ENCODE measurements around the gene ST6GALNAC6. TPM values are rescaled to one million over a fixed set of nuclear protein-coding genes. Genes with fewer than 3 reads are reported as not detected.
A peak's percentile ranks its signal among the peaks of the same experiment; 100 is the strongest.

Gene ST6GALNAC6
- total RNA-seq, 1 donor from 2014 or later: 31.1 TPM

GRCh38 chr9:127862075-127863011 lies 37.1 kb downstream of the ST6GALNAC6 start:
- Mint-ChIP-seq H3K9me3 (ENCODE audit: low read depth) (no peaks in the 10 kb centered on the region), H3K4me1 (ENCODE audit: low read depth) (peaks cover 14% of the 10 kb centered on the region), H3K4me3 (ENCODE audit: low read depth) (no peak overlapping the region), H3K27ac (no peak overlapping the region), H3K36me3 (ENCODE audit: insufficient read depth) (no peaks in the 10 kb centered on the region), H3K27me3 (no peaks in the 10 kb centered on the region)
- no peak for DNase-seq (ENCODE audit: low spot score, unreplicated experiment)
- no peak for TF ChIP-seq CTCF (IDR thresholded peaks at IDR 0.05; ENCODE audit: unreplicated experiment)

- Mint-ChIP-seq H3K4me1 (ENCODE audit: low read depth) (peaks cover 14% of the 10 kb centered on the region), H3K27me3 (peaks cover 3% of the 10 kb centered on the region), H3K9me3 (ENCODE audit: low read depth) (no peaks in the 10 kb centered on the region), H3K27ac (peak overlapping the region; percentile 57), H3K4me3 (ENCODE audit: low read depth) (no peak overlapping the region), H3K36me3 (ENCODE audit: insufficient read depth) (no peaks in the 10 kb centered on the region)
- no peak for DNase-seq (ENCODE audit: low spot score, unreplicated experiment)
- no peak for TF ChIP-seq CTCF (IDR thresholded peaks at IDR 0.05; ENCODE audit: unreplicated experiment)
Measured at GRCh38 chr9:127860779-127861178, 38.6 kb downstream of the ST6GALNAC6 start.

GRCh38 chr9:127860260-127860659 lies 39.1 kb downstream of the ST6GALNAC6 start:
- H3K4me1 Mint-ChIP-seq (ENCODE audit: low read depth): peaks cover 13% of the 10 kb centered on the region
- no peaks in the 10 kb centered on the region for H3K36me3 Mint-ChIP-seq (ENCODE audit: insufficient read depth)
- H3K27ac Mint-ChIP-seq: no peak overlapping the region
- H3K27me3 Mint-ChIP-seq: peaks cover 4% of the 10 kb centered on the region
- no peak overlapping the region for H3K4me3 Mint-ChIP-seq (ENCODE audit: low read depth)
- TF ChIP-seq CTCF (IDR thresholded peaks at IDR 0.05; ENCODE audit: unreplicated experiment): no peak
- H3K9me3 Mint-ChIP-seq (ENCODE audit: low read depth): no peaks in the 10 kb centered on the region
- no peak for DNase-seq (ENCODE audit: low spot score, unreplicated experiment)

GRCh38 chr9:127858041-127858512 lies 41.3 kb downstream of the ST6GALNAC6 start:
- Mint-ChIP-seq H3K9me3 (ENCODE audit: low read depth) (no peaks in the 10 kb centered on the region), H3K4me1 (ENCODE audit: low read depth) (peaks cover 9% of the 10 kb centered on the region), H3K36me3 (ENCODE audit: insufficient read depth) (no peaks in the 10 kb centered on the region), H3K27me3 (peaks cover 4% of the 10 kb centered on the region), H3K27ac (no peak overlapping the region), H3K4me3 (ENCODE audit: low read depth) (no peak overlapping the region)
- no peak for DNase-seq (ENCODE audit: low spot score, unreplicated experiment)
- TF ChIP-seq CTCF (IDR thresholded peaks at IDR 0.05; ENCODE audit: unreplicated experiment): no peak

GRCh38 chr9:127857278-127857677 lies 42.1 kb downstream of the ST6GALNAC6 start:
- peaks cover 6% of the 10 kb centered on the region for H3K27me3 Mint-ChIP-seq
- no peak overlapping the region for H3K27ac Mint-ChIP-seq
- H3K4me3 Mint-ChIP-seq (ENCODE audit: low read depth): no peak overlapping the region
- no peaks in the 10 kb centered on the region for H3K36me3 Mint-ChIP-seq (ENCODE audit: insufficient read depth)
- no peaks in the 10 kb centered on the region for H3K9me3 Mint-ChIP-seq (ENCODE audit: low read depth)
- DNase-seq (ENCODE audit: low spot score, unreplicated experiment): no peak
- no peak for TF ChIP-seq CTCF (IDR thresholded peaks at IDR 0.05; ENCODE audit: unreplicated experiment)
- peaks cover 8% of the 10 kb centered on the region for H3K4me1 Mint-ChIP-seq (ENCODE audit: low read depth)
